Right kidney (tissue), 9 donors: ENCODE measurements around the gene CHP1.
"Not testable (repeated sequence)": the region's sequence is repeated elsewhere in the genome, so short reads cannot be mapped to it uniquely, and the experiment has no call there.

ENCODE experiments used
- DNase-seq: peaks from one replicate; pipeline ENCODE4 v3.0.0-alpha.2; 2016
- long read RNA-seq, 8 donors: transcript quantifications; one replicate each; lab custom pipeline, GENCODE V29; 2026

Gene CHP1
- long read RNA-seq, donor 1, transcript CHP1-201 (7 exons, 3,329 nt), result major isoform, 9 of 9 reads
- long read RNA-seq, donor 1, partial matches to known transcripts, result 0 of 9 reads
- long read RNA-seq, donor 1, other reads (novel, unspliced or antisense), result 0 of 9 reads
- long read RNA-seq, donor 2, transcript CHP1-201 (7 exons, 3,329 nt), result major isoform, 11 of 12 reads
- long read RNA-seq, donor 2, partial matches to known transcripts, result 0 of 12 reads
- long read RNA-seq, donor 2, other reads (novel, unspliced or antisense), result 0 of 12 reads
- long read RNA-seq, donor 3, partial matches to known transcripts, result 34 of 38 reads
- long read RNA-seq, donor 3, other reads (novel, unspliced or antisense), result 0 of 38 reads
- long read RNA-seq, donor 4, transcript CHP1-201 (7 exons, 3,329 nt), result major isoform, 8 of 8 reads
- long read RNA-seq, donor 4, partial matches to known transcripts, result 0 of 8 reads
- long read RNA-seq, donor 4, other reads (novel, unspliced or antisense), result 0 of 8 reads
- long read RNA-seq, donor 5, transcript CHP1-201 (7 exons, 3,329 nt), result major isoform, 7 of 8 reads
- long read RNA-seq, donor 5, partial matches to known transcripts, result 0 of 8 reads
- long read RNA-seq, donor 5, other reads (novel, unspliced or antisense), result 0 of 8 reads
- long read RNA-seq, donor 6, transcript CHP1-201 (7 exons, 3,329 nt), result major isoform, 19 of 19 reads
- long read RNA-seq, donor 6, partial matches to known transcripts, result 0 of 19 reads
- long read RNA-seq, donor 6, other reads (novel, unspliced or antisense), result 0 of 19 reads
- long read RNA-seq, donor 7, result 0 reads
- long read RNA-seq, donor 8, transcript CHP1-201 (7 exons, 3,329 nt), result major isoform, 14 of 14 reads
- long read RNA-seq, donor 8, partial matches to known transcripts, result 0 of 14 reads
- long read RNA-seq, donor 8, other reads (novel, unspliced or antisense), result 0 of 14 reads

- DNase-seq, result peak; percentile 98
Observed at GRCh38 chr15:41230650-41231421, at the start of gene CHP1, which contains the start of gene EXD1. Gene CHP1, plus strand, starts transcription at chr15:41231268. Its CDS starts 115 bp downstream, at chr15:41231383. Gene EXD1, minus strand, starts transcription at chr15:41230757. Its CDS starts 4,182 bp downstream, at chr15:41226575.

- DNase-seq, result no peak
Observed at GRCh38 chr15:41182266-41182665, 48.8 kb upstream of the CHP1 start.

DNA sequence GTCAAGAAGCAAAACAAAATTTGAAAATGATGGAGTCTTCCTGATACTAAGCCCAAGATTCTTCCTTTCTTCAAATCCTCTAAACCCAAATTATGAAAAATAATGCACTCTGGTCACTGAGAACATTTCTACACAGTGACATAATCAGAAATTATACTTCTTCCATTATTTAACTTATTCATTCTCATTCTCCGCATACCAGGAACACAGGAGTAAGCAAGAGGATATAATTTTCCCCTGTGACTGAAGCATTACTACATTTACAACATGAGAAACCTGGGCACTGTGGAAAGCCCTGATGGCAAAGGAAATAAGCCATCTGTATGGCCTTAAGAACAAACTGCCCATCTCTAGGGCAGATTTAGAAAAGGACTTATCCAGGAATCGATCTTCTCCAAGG is 47.5 kb upstream of the CHP1 start:
- DNase-seq, result no peak

- no peak for DNase-seq
Observed at GRCh38 chr15:41194444-41194843, 36.6 kb upstream of the CHP1 start.

DNA sequence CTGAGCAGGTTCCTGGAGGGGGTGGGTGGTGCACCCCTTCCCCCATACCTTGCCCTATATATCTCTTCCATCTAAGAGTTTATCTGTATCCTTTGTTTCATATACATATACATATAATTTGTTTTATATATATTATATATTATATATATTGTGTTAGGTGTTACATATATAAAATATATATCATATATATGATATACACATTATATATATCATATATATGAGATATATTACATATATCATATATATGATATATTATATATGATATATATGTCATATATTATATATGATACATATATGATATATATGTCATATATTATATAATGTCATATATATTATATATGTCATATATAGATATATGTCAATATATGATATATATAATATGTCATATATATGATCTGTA is 31.6 kb upstream of the CHP1 start:
- no peak for DNase-seq

DNA sequence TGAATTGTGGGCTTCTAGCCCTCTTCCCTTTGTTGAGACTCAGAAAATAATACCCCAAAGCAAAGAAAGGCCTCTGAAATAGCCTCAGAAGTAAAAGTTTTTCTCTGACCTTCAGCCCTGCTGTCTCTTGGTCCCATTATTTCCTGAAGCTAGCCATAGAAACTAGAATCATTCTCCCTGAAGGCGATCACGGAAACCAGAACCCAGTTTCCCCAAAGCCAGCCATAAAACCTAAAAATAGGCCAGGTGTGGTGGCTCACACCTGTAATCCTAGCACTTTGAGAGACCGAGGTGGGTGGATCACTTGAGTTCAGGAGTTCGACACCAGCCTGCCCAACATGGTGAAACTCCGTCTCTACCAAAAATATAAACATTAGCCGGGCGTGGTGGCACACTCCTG is 27.7 kb upstream of the CHP1 start:
- DNase-seq, result no peak

DNA sequence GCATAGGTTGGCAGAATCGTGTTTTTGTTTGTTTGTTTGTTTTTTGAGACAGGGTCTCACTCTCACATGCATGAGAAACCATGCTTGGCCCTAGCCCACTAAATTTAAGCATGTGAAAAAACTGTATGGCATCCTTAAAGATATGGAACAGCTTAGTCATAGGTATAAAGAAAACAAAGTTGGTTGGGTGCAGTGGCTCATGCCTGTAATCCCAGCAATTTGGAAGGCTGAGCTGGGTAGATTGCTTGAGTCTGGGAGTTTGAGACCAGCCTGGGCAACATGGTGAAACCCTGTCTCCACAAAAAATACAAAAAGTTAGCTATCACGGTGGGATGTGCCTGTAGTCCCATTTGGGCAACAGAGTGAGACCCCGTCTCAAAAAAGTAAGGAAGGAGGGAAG is 25.8 kb upstream of the CHP1 start:
- no peak for DNase-seq

GRCh38 chr15:41207687-41208448 is 23.2 kb upstream of the CHP1 start:
- no peak for DNase-seq

- DNase-seq, result no peak
Observed at GRCh38 chr15:41215708-41216107, 15.4 kb upstream of the CHP1 start.

GRCh38 chr15:41218851-41219250 is 12.2 kb upstream of the CHP1 start:
- DNase-seq, result no peak

GRCh38 chr15:41219381-41219780 is 11.7 kb upstream of the CHP1 start:
- DNase-seq, result no peak

DNA sequence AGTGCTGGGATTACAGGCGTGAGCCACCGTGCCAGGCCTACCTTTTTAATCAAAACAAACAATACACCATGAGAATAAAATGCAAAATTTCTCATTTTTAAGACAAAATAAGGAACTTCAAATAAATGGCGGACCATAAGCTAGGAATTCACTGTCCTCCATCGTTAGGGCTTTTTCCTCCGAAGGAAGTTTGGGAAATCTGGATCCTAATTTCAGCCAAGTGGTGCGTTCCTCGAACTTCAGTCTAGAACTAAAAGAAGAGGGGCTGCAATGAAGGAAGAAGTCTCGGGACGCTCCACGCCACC is 771 bp upstream of the CHP1 start:
- DNase-seq, result no peak

DNA sequence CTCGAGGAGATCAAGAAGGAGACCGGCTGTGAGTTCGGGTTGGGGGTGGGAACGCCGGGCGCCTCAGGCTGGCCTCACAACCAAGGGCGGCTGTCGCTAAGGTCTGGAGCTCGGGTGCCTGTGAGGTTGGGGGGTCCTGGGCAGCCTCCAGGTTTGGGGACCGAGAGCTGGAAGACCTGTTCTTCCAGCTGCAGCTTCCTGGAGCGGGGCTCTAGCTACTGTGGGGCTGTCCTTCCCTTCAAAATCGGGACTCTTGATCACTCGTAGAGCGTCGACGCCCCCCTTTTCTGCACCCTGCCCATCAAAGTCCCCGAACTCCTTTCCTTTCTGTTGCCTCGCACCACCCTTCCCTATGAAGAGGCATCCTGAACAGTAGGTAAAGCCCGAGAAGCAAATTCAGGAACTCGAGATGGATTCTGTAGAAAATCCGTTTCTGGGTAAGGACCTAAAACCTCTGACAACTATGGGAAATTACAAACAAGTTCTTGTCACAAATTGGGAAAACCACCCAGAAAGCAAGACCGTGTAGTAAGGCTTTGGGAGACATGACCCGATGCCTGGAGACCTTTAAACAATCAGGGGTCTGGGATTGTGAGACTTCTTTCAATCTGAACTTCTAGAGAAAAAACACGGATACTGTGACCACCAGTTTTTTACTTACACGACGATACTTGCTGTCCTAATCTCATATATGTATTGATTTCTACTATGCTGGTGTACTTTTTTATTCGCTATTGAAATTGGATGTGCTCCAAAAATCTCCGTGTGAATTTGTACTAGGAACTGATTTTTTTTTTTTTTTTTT is 556 bp downstream of the CHP1 start:
- DNase-seq, result no peak

- DNase-seq, result no peak
Observed at GRCh38 chr15:41233367-41233771, 2.3 kb downstream of the CHP1 start.

DNA sequence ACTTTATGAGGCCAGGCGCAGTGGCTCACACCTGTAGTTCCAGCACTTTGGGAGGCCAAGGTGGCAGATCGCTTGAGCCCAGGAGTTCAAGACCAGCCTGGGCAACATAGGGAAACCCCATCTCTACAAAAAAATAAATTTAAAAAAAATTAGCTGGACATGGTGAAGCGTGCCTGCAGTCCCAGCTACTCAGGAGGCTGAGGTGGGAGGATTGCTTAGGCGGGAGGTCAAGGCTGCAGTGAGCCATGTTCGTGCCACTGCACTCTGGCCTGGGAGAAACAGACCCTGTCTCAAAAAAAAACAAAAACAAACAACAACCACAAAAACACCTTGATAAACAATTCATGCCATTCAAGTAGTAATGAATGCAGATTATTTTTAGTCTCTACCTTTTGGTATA is 4.2 kb downstream of the CHP1 start:
- DNase-seq, result not testable (repeated sequence)

GRCh38 chr15:41235929-41236328 is 4.9 kb downstream of the CHP1 start:
- no peak for DNase-seq

- DNase-seq, result no peak
Observed at GRCh38 chr15:41238100-41238499, 7.0 kb downstream of the CHP1 start.

- DNase-seq, result no peak
Observed at GRCh38 chr15:41241221-41241964, 10.3 kb downstream of the CHP1 start.

DNA sequence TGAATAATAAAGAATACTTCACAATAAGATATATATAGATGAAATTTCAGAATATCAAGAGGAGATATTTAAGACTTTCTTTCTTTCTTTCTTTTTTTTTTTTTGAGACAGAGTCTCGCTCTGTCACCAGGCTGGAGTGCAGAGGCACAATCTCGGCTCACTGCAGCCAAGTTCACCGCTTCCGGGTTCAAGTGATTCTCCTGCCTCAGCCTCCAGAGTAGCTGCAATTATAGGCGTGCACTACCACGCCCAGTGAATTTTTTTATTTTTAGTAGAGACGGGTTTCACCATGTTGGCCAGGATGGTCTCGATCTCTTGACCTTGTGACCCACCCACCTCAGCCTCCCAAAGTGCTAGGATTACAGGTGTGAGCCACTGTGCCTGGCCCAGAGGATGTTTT is 19.7 kb downstream of the CHP1 start:
- DNase-seq, result not testable (repeated sequence)

GRCh38 chr15:41251411-41251810 is 20.3 kb downstream of the CHP1 start:
- no peak for DNase-seq
